OCI-LY1 (cell line): Measurements from ENCODE around the gene KCNK13.

Experiments
- EZH2 ChIP-seq: fragments of 200-600 bp; sonication (generic), shearing (Covaris generic); IDR thresholded peaks from 2 replicates; pipeline ENCODE4 v1.8.0; 2017; ENCODE audit warnings: borderline replicate concordance, mixed run types, mild to moderate bottlenecking, antibody characterized with exemption, low read length, moderate library complexity, mixed read lengths
- TF ChIP-seq, protein P1 (sequence below): fragments of 200-600 bp; sonication (generic), shearing (Covaris generic); IDR thresholded peaks from 2 replicates; pipeline ENCODE4 v1.5.1; 2017; ENCODE audit warnings: mild to moderate bottlenecking, antibody characterized with exemption, low read length, moderate library complexity, mixed read lengths

DNA sequence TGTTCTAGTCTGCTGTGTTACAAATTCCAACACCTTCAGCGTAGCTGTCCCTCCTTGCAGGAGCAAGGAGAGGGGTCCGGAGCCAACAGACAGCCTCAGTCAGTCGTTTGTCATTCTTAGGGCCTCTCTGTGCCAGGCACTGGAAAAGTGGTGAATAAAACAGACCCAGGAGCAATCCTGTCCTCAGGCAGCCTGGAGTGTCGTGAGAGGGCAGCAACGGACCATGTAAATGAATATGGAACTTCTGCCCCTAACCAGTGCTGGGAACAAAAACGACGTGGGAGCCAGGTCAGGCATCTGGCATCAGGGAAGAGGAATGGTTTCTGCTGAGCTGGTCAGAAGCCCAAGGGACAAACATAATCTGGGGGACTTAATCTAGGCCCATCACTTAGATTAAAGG, 129.8 kb downstream of the KCNK13 start:
- TF ChIP-seq, protein P1, sequence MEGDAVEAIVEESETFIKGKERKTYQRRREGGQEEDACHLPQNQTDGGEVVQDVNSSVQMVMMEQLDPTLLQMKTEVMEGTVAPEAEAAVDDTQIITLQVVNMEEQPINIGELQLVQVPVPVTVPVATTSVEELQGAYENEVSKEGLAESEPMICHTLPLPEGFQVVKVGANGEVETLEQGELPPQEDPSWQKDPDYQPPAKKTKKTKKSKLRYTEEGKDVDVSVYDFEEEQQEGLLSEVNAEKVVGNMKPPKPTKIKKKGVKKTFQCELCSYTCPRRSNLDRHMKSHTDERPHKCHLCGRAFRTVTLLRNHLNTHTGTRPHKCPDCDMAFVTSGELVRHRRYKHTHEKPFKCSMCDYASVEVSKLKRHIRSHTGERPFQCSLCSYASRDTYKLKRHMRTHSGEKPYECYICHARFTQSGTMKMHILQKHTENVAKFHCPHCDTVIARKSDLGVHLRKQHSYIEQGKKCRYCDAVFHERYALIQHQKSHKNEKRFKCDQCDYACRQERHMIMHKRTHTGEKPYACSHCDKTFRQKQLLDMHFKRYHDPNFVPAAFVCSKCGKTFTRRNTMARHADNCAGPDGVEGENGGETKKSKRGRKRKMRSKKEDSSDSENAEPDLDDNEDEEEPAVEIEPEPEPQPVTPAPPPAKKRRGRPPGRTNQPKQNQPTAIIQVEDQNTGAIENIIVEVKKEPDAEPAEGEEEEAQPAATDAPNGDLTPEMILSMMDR, result no peak
- TF ChIP-seq EZH2, result no peak
